Tibial nerve (tissue), 4 donors: Measurements from ENCODE around the gene IL1RAPL2. TPM values are rescaled to one million over a fixed set of nuclear protein-coding genes. Genes with fewer than 3 reads are reported as not detected.

Experiments used
- DNase-seq, 2 donors: peaks; one replicate each; pipeline ENCODE4 v3.0.0-alpha.2; 2019; ENCODE audit warnings: low spot score in 2 of 2
- H3K27ac ChIP-seq, 4 donors: fragments of 200-600 bp; sonication (generic) in 3 of 4; one replicate each; pipeline ENCODE4 v1.5.1; 2017 to 2019; ENCODE audit warnings: mild to moderate bottlenecking in 1 of 4
- H3K27me3 ChIP-seq, 2 donors: fragments of 200-600 bp; sonication (generic) in 1 of 2; one replicate each; pipeline versions ENCODE4 v1.5.1 to v1.6.0; 2017 to 2019
- H3K36me3 ChIP-seq, 3 donors: fragments of 200-600 bp; sonication (generic); one replicate each; pipeline ENCODE4 v1.5.1; 2018 to 2019
- H3K4me1 ChIP-seq, 4 donors: fragments of 200-600 bp; sonication (generic) in 3 of 4; one replicate each; pipeline ENCODE4 v1.5.1; 2017 to 2019
- H3K4me3 ChIP-seq, 4 donors: fragments of 200-600 bp; sonication (generic) in 3 of 4; one replicate each; pipeline ENCODE4 v1.5.1; 2017 to 2019; ENCODE audit warnings: mild to moderate bottlenecking in 1 of 4, moderate library complexity in 1 of 4
- H3K9me3 ChIP-seq, 4 donors: fragments of 200-600 bp; sonication (generic) in 3 of 4; one replicate each; pipeline ENCODE4 v1.5.1; 2017 to 2019
- EP300 ChIP-seq, 2 donors: sonication (generic); formaldehyde crosslinking; IDR thresholded peaks; one replicate each; pipeline ENCODE4 v1.6.1; 2017; ENCODE audit warnings: antibody characterized with exemption in 2 of 2, mild to moderate bottlenecking in 1 of 2
- POLR2A ChIP-seq, 2 donors: fragments of 450-650 bp; IDR thresholded peaks; one replicate each; pipeline ENCODE4 v1.6.1; 2017; ENCODE audit warnings: antibody characterized with exemption in 2 of 2, mild to moderate bottlenecking in 2 of 2, moderate library complexity in 2 of 2
- WGBS, 2 donors: methylation state at CpG; one replicate each; pipeline ENCODE4 v1.1.5; 2018; 5-methylcytosine and 5-hydroxymethylcytosine counted together
- total RNA-seq, 4 donors: library from RNA; depleted of rRNA; stranded (reverse); fragments of >200 nt; gene quantifications; one replicate each; pipeline ENCODE4 v1.1.0, GENCODE V29; 2016
- TF ChIP-seq, protein P1 (sequence below), 5 experiments: fragments of 200-600 bp in 3 of 5; fragments of 450-650 bp in 2 of 5; sonication (generic) in 3 of 5; IDR thresholded peaks; one replicate each; pipeline ENCODE4 v1.5.1; 2016 to 2019; ENCODE audit warnings: antibody characterized with exemption in 5 of 5, mild to moderate bottlenecking in 3 of 5, moderate library complexity in 2 of 5

Gene IL1RAPL2
- total RNA-seq, 4 donors from 2014 or later, result not detected

DNA sequence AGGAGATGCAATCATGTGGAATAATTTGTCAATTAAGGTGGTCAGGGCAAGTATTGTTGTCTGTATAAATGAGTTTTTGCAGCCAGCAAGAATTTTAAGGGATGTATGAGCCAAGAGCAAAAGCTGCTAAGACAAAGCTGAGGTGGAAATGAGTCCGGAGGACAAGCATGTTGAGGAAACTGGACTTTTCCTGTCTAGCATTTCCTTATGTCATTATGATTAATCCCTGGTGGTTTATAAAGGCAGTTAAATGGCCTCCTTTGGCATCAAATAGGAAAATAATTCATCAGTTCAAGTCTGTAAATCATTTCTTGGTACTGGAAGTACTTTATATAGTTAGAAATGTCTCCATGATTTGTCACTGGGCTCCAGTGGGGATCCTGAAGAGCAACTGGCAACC lies 716.1 kb downstream of the IL1RAPL2 start:
- Histone ChIP-seq H3K27me3 (peaks cover 0 to 5% of the 10 kb centered on the region in 2 donors), H3K4me3 (no peak overlapping the region), H3K27ac (no peak overlapping the region), H3K9me3 (no peaks in the 10 kb centered on the region), H3K36me3 (no peaks in the 10 kb centered on the region), H3K4me1 (no peaks in the 10 kb centered on the region)
- DNase-seq, result no peak
- 64 to 73% methylated on average over 1 of the region's 1 CpG for WGBS, 2 donors
- no peak for TF ChIP-seq POLR2A (IDR thresholded peaks at IDR 0.05)
- TF ChIP-seq, protein P1, sequence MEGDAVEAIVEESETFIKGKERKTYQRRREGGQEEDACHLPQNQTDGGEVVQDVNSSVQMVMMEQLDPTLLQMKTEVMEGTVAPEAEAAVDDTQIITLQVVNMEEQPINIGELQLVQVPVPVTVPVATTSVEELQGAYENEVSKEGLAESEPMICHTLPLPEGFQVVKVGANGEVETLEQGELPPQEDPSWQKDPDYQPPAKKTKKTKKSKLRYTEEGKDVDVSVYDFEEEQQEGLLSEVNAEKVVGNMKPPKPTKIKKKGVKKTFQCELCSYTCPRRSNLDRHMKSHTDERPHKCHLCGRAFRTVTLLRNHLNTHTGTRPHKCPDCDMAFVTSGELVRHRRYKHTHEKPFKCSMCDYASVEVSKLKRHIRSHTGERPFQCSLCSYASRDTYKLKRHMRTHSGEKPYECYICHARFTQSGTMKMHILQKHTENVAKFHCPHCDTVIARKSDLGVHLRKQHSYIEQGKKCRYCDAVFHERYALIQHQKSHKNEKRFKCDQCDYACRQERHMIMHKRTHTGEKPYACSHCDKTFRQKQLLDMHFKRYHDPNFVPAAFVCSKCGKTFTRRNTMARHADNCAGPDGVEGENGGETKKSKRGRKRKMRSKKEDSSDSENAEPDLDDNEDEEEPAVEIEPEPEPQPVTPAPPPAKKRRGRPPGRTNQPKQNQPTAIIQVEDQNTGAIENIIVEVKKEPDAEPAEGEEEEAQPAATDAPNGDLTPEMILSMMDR (IDR thresholded peaks at IDR 0.05), result no peak
- TF ChIP-seq EP300 (IDR thresholded peaks at IDR 0.05), result no peak

- Histone ChIP-seq H3K4me3 (no peak overlapping the region), H3K27me3 (peaks cover 0 to 4% of the 10 kb centered on the region in 2 donors), H3K27ac (no peak overlapping the region), H3K9me3 (no peaks in the 10 kb centered on the region), H3K36me3 (no peaks in the 10 kb centered on the region), H3K4me1 (no peaks in the 10 kb centered on the region)
- TF ChIP-seq EP300 (IDR thresholded peaks at IDR 0.05) (no peak), POLR2A (IDR thresholded peaks at IDR 0.05) (no peak)
- TF ChIP-seq, protein P1 (IDR thresholded peaks at IDR 0.05), result no peak
- DNase-seq, result no peak
- WGBS, 2 donors, result 79 to 81% methylated on average over 3 of the region's 3 CpGs
Measured at GRCh38 chrX:105297041-105297440, 731.0 kb downstream of the IL1RAPL2 start.

GRCh38 chrX:105299286-105299685 lies 733.3 kb downstream of the IL1RAPL2 start:
- Histone ChIP-seq H3K4me1 (no peaks in the 10 kb centered on the region), H3K36me3 (no peaks in the 10 kb centered on the region), H3K4me3 (no peak overlapping the region), H3K27me3 (no peaks in the 10 kb centered on the region), H3K9me3 (no peaks in the 10 kb centered on the region), H3K27ac (no peak overlapping the region)
- WGBS, 2 donors, result 90 to 91% methylated on average over 1 of the region's 1 CpG
- TF ChIP-seq POLR2A (IDR thresholded peaks at IDR 0.05), result no peak
- TF ChIP-seq, protein P1 (IDR thresholded peaks at IDR 0.05), result no peak
- TF ChIP-seq EP300 (IDR thresholded peaks at IDR 0.05), result no peak
- DNase-seq, result no peak

- 85 to 100% methylated on average over 1 of the region's 1 CpG for WGBS, 2 donors
- no peak overlapping the region for H3K27ac ChIP-seq
- no peaks in the 10 kb centered on the region for H3K27me3 ChIP-seq
- no peaks in the 10 kb centered on the region for H3K4me1 ChIP-seq
- no peaks in the 10 kb centered on the region for H3K9me3 ChIP-seq
- TF ChIP-seq POLR2A (IDR thresholded peaks at IDR 0.05) (no peak), EP300 (IDR thresholded peaks at IDR 0.05) (no peak)
- TF ChIP-seq, protein P1 (IDR thresholded peaks at IDR 0.05), result no peak
- H3K4me3 ChIP-seq, result no peak overlapping the region
- no peak for DNase-seq
- no peaks in the 10 kb centered on the region for H3K36me3 ChIP-seq
Measured at GRCh38 chrX:105302246-105302645, 736.2 kb downstream of the IL1RAPL2 start.

DNA sequence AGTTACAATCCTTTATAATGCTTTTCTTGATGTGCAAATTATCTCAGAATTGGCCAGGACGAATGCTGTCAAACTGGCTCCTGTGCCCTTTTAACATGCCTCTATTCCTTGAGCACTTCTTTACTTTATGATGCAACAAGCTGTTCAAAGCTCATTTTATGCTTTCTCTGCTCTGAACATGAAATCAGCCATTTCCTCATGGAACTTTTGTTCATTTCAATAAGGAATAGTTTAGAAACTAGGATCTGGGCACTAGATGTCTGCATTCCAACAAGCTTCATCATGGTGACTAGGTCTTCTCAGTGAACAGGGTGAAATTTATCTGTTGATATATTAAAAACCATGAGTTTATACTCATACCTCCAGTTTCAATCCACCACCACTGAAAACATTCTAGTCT lies 741.8 kb downstream of the IL1RAPL2 start:
- Histone ChIP-seq H3K36me3 (no peaks in the 10 kb centered on the region), H3K27me3 (no peaks in the 10 kb centered on the region), H3K27ac (no peak overlapping the region), H3K9me3 (no peaks in the 10 kb centered on the region), H3K4me1 (no peaks in the 10 kb centered on the region), H3K4me3 (no peak overlapping the region)
- WGBS, 2 donors, result 66 to 67% methylated on average over 1 of the region's 1 CpG
- no peak for DNase-seq
- TF ChIP-seq EP300 (IDR thresholded peaks at IDR 0.05), result no peak
- TF ChIP-seq, protein P1 (IDR thresholded peaks at IDR 0.05), result no peak
- TF ChIP-seq POLR2A (IDR thresholded peaks at IDR 0.05), result no peak
